GM18951 (cell line): ENCODE data around the gene RBMS1.

ENCODE experiments used
- POLR2A ChIP-seq: IDR thresholded peaks from 4 replicates; pipeline ENCODE4 v1.6.1; 2011; ENCODE audit warnings: mild to moderate bottlenecking; ENCODE audit not compliant: insufficient read length, insufficient read depth; ENCODE audit errors: extremely low read depth
- in situ Hi-C: fragments of 300-500 bp; cut with MboI; formaldehyde crosslinking; loops from one replicate; pipeline ENCODE4 v1.12.0; 2022; ENCODE audit warnings: low sequenced_read_pairs, mixed read lengths, inconsistent platforms; ENCODE audit not compliant: unreplicated experiment

Gene RBMS1

GRCh38 chr2:160247296-160248035 is 246.1 kb downstream of the RBMS1 start:
- in situ Hi-C loops = no loop called here
- TF ChIP-seq POLR2A = no peak

GRCh38 chr2:160246356-160246755 is 247.3 kb downstream of the RBMS1 start:
- in situ Hi-C loops = no loop called here
- TF ChIP-seq POLR2A = no peak

GRCh38 chr2:160245614-160246155 is 247.9 kb downstream of the RBMS1 start:
- no peak for TF ChIP-seq POLR2A
- in situ Hi-C loops = no loop called here

GRCh38 chr2:160242893-160243564 is 250.6 kb downstream of the RBMS1 start:
- in situ Hi-C loops = no loop called here
- no peak for TF ChIP-seq POLR2A

- TF ChIP-seq POLR2A = no peak
- in situ Hi-C loops = no loop called here
Measured at GRCh38 chr2:160241251-160242137, 252.1 kb downstream of the RBMS1 start.

- in situ Hi-C loops = no loop called here
- TF ChIP-seq POLR2A = no peak
Measured at GRCh38 chr2:160239436-160239835, 254.2 kb downstream of the RBMS1 start.

GRCh38 chr2:160238392-160238791 is 255.2 kb downstream of the RBMS1 start:
- in situ Hi-C loops = no loop called here
- TF ChIP-seq POLR2A = no peak

- no peak for TF ChIP-seq POLR2A
- in situ Hi-C loops = no loop called here
Measured at GRCh38 chr2:160232905-160233475, 260.6 kb downstream of the RBMS1 start.

GRCh38 chr2:160229591-160229990 is 264.0 kb downstream of the RBMS1 start:
- in situ Hi-C loops = no loop called here
- no peak for TF ChIP-seq POLR2A

GRCh38 chr2:160228141-160228917 is 265.3 kb downstream of the RBMS1 start:
- in situ Hi-C loops = no loop called here
- no peak for TF ChIP-seq POLR2A

GRCh38 chr2:160227293-160227915 is 266.2 kb downstream of the RBMS1 start:
- TF ChIP-seq POLR2A = no peak
- in situ Hi-C loops = no loop called here

- in situ Hi-C loops = no loop called here
- no peak for TF ChIP-seq POLR2A
Measured at GRCh38 chr2:160226367-160226766, 267.2 kb downstream of the RBMS1 start.
